OCI-LY1 (cell line): ENCODE data around the gene TULP4.
A peak's percentile ranks its signal among the peaks of the same experiment; 100 is the strongest.

Experiments
- H2AFZ ChIP-seq: fragments of 200-600 bp; sonication (generic), shearing (Covaris generic); 2 replicates; pipeline ENCODE4 v1.6.0; 2014; ENCODE audit warnings: antibody characterized with exemption, mild to moderate bottlenecking, low read length
- H3F3A ChIP-seq: fragments of 200-600 bp; sonication (generic), shearing (Covaris generic); 2 replicates; pipeline ENCODE4 v1.6.0; 2014; ENCODE audit warnings: mild to moderate bottlenecking, antibody characterized with exemption, low read length, moderate library complexity; ENCODE audit not compliant: insufficient read depth
- H3K27ac ChIP-seq: fragments of 200-600 bp; sonication (generic); 2 replicates; pipeline ENCODE4 v1.5.1; 2014; ENCODE audit warnings: low read length, mixed run types, mild to moderate bottlenecking, low read depth; ENCODE audit not compliant: poor library complexity, severe bottlenecking
- H3K27me3 ChIP-seq: fragments of 200-600 bp; sonication (generic); 2 replicates; pipeline ENCODE4 v1.6.0; 2014; ENCODE audit warnings: antibody characterized with exemption, mild to moderate bottlenecking, low read length, moderate library complexity; ENCODE audit not compliant: insufficient read depth
- H3K36me3 ChIP-seq: fragments of 200-600 bp; sonication (generic); 2 replicates; pipeline ENCODE4 v1.6.1; 2014; ENCODE audit warnings: mild to moderate bottlenecking, antibody characterized with exemption, low read length, moderate library complexity, mixed read lengths; ENCODE audit not compliant: insufficient read depth
- H3K4me1 ChIP-seq: fragments of 200-600 bp; sonication (generic); 2 replicates; pipeline ENCODE4 v1.5.1; 2014; ENCODE audit warnings: mild to moderate bottlenecking, low read length, moderate library complexity; ENCODE audit not compliant: insufficient read depth, severe bottlenecking
- H3K4me2 ChIP-seq: fragments of 200-600 bp; sonication (generic), shearing (Covaris generic); 2 replicates; pipeline ENCODE4 v1.6.1; 2014; ENCODE audit warnings: low read length
- H3K4me3 ChIP-seq: fragments of 200-600 bp; sonication (generic); 2 replicates; pipeline ENCODE4 v1.5.1; 2014; ENCODE audit warnings: low read length, low read depth, mild to moderate bottlenecking, mixed read lengths; ENCODE audit not compliant: poor library complexity, severe bottlenecking
- H3K79me2 ChIP-seq: fragments of 200-600 bp; shearing (Covaris generic); 2 replicates; pipeline ENCODE4 v1.6.1; 2016; ENCODE audit warnings: mixed run types, low read length, mixed read lengths; ENCODE audit not compliant: insufficient read depth
- H3K9ac ChIP-seq: fragments of 200-600 bp; sonication (generic), shearing (Covaris generic); 2 replicates; pipeline ENCODE4 v1.6.1; 2014; ENCODE audit warnings: mild to moderate bottlenecking, low read length, mixed read lengths
- H3K9me2 ChIP-seq: fragments of 200-600 bp; sonication (generic), shearing (Covaris generic); 2 replicates; pipeline ENCODE4 v1.6.1; 2014; ENCODE audit warnings: low read depth, mild to moderate bottlenecking, low read length, mixed read lengths
- H3K9me3 ChIP-seq: fragments of 200-600 bp; shearing (Covaris generic); 2 replicates; pipeline ENCODE4 v1.6.1; 2014; ENCODE audit warnings: low read length, mixed read lengths
- H4K20me1 ChIP-seq: fragments of 200-600 bp; sonication (generic), shearing (Covaris generic); 2 replicates; pipeline ENCODE4 v1.6.0; 2016; ENCODE audit warnings: mild to moderate bottlenecking, low read length; ENCODE audit not compliant: insufficient read depth
- CTCF ChIP-seq: fragments of 200-600 bp; sonication (generic), shearing (Covaris generic); IDR thresholded peaks from 2 replicates; pipeline ENCODE4 v1.5.1; 2017; ENCODE audit warnings: mild to moderate bottlenecking, antibody characterized with exemption, low read length, moderate library complexity, mixed read lengths
- EZH2 ChIP-seq: fragments of 200-600 bp; sonication (generic), shearing (Covaris generic); IDR thresholded peaks from 2 replicates; pipeline ENCODE4 v1.8.0; 2017; ENCODE audit warnings: borderline replicate concordance, mixed run types, mild to moderate bottlenecking, antibody characterized with exemption, low read length, moderate library complexity, mixed read lengths

Gene TULP4

GRCh38 chr6:158406736-158407135 lies 94.5 kb downstream of the TULP4 start:
- H3K79me2 ChIP-seq, result peaks cover 13% of the 10 kb centered on the region

GRCh38 chr6:158408013-158408412 lies 95.7 kb downstream of the TULP4 start:
- H3K4me2 ChIP-seq, result no peak overlapping the region
- H3K79me2 ChIP-seq, result peaks cover 13% of the 10 kb centered on the region
- no peak overlapping the region for H2AFZ ChIP-seq
- H3K4me1 ChIP-seq, result no peaks in the 10 kb centered on the region
- H3K9ac ChIP-seq, result no peak overlapping the region
- H3K27me3 ChIP-seq, result no peaks in the 10 kb centered on the region
- no peak overlapping the region for H3K27ac ChIP-seq
- no peaks in the 10 kb centered on the region for H3K9me3 ChIP-seq
- peaks cover 4% of the 10 kb centered on the region; the same call in 1 of the 2 replicates for H3K36me3 ChIP-seq
- H3K4me3 ChIP-seq, result no peak overlapping the region
- no peaks in the 10 kb centered on the region for H3F3A ChIP-seq
- H3K9me2 ChIP-seq, result no peaks in the 10 kb centered on the region
- H4K20me1 ChIP-seq, result no peaks in the 10 kb centered on the region
- TF ChIP-seq EZH2, result no peak
- TF ChIP-seq CTCF, result no peak

More at GRCh38 chr6:158406736-158407135, 94.5 kb downstream of the TULP4 start:
- Histone ChIP-seq H3K27ac (no peak overlapping the region), H3K4me1 (no peaks in the 10 kb centered on the region), H3F3A (no peaks in the 10 kb centered on the region), H3K4me3 (no peak overlapping the region), H3K9ac (no peak overlapping the region), H3K9me2 (no peaks in the 10 kb centered on the region), H3K27me3 (no peaks in the 10 kb centered on the region), H4K20me1 (no peaks in the 10 kb centered on the region), H2AFZ (no peak overlapping the region), H3K9me3 (no peaks in the 10 kb centered on the region), H3K36me3 (no peaks in the 10 kb centered on the region), H3K4me2 (no peak overlapping the region)
- TF ChIP-seq CTCF, result no peak
- no peak for TF ChIP-seq EZH2

GRCh38 chr6:158408552-158409130 lies 96.4 kb downstream of the TULP4 start:
- peak overlapping the region; percentile 41 for H3K27ac ChIP-seq
- H3K9me2 ChIP-seq, result no peaks in the 10 kb centered on the region
- peaks cover 10% of the 10 kb centered on the region; the same call in 1 of the 2 replicates for H3K36me3 ChIP-seq
- no peak for TF ChIP-seq CTCF
- no peak overlapping the region for H3K9ac ChIP-seq
- no peaks in the 10 kb centered on the region for H3K27me3 ChIP-seq
- H3K4me3 ChIP-seq, result no peak overlapping the region
- peaks cover 13% of the 10 kb centered on the region for H3K79me2 ChIP-seq
- H3K9me3 ChIP-seq, result no peaks in the 10 kb centered on the region
- no peak overlapping the region for H2AFZ ChIP-seq
- no peaks in the 10 kb centered on the region for H3F3A ChIP-seq
- no peaks in the 10 kb centered on the region for H3K4me1 ChIP-seq
- H3K4me2 ChIP-seq, result no peak overlapping the region
- H4K20me1 ChIP-seq, result no peaks in the 10 kb centered on the region
